Right lobe of liver (tissue), 6 donors: Measurements from ENCODE around the gene PPP1R13L. TPM values are rescaled to one million over a fixed set of nuclear protein-coding genes. Genes with fewer than 3 reads are reported as not detected.

ENCODE experiments used
- ATAC-seq, 4 donors: fragments of 200-7000 bp; cut with Tn5 transposase; one replicate each; pipeline ENCODE4 v1.9.1; 2020; ENCODE audit warnings: mild to moderate bottlenecking in 4 of 4, moderate library complexity in 4 of 4
- DNase-seq, 3 donors: peaks; one replicate each; pipeline ENCODE4 v3.0.0-alpha.2; 2020
- H3K27ac ChIP-seq, 3 donors: fragments of 200-600 bp; one replicate each; pipeline ENCODE4 v1.8.0; 2022
- H3K27me3 ChIP-seq, 2 donors: fragments of 200-600 bp; one replicate each; pipeline ENCODE4 v1.8.0; 2022
- H3K36me3 ChIP-seq, 4 donors: fragments of 200-600 bp; sonication (generic) in 1 of 4; one replicate each; pipeline versions ENCODE4 v1.5.1 to v1.8.0; 2017 to 2022; ENCODE audit warnings: control low read depth in 1 of 4
- H3K4me1 ChIP-seq, 4 donors: fragments of 200-600 bp; sonication (generic) in 1 of 4; one replicate each; pipeline versions ENCODE4 v1.5.1 to v1.8.0; 2017 to 2022; ENCODE audit warnings: control low read depth in 1 of 4
- H3K4me3 ChIP-seq, 3 donors: fragments of 200-600 bp; one replicate each; pipeline ENCODE4 v1.8.0; 2022
- H3K9me3 ChIP-seq, 4 donors: fragments of 200-600 bp; sonication (generic) in 1 of 4; one replicate each; pipeline versions ENCODE4 v1.5.1 to v1.8.0; 2017 to 2022; ENCODE audit warnings: control low read depth in 1 of 4
- CTCF ChIP-seq, 4 donors: fragments of 200-600 bp in 3 of 4; fragments of 450-650 bp in 1 of 4; IDR thresholded peaks; one replicate each; pipeline versions ENCODE4 v1.5.1 to v1.8.0; 2016 to 2022; ENCODE audit warnings: antibody characterized with exemption in 4 of 4, mild to moderate bottlenecking in 2 of 4
- POLR2A ChIP-seq: fragments of 450-650 bp; IDR thresholded peaks from one replicate; pipeline ENCODE4 v1.6.1; 2017; ENCODE audit warnings: antibody characterized with exemption, mild to moderate bottlenecking
- WGBS: methylation state at CpG from one replicate; pipeline ENCODE4 v1.1.6; 2018; ENCODE audit warnings: low coverage, low lambda C conversion rate; ENCODE audit not compliant: insufficient coverage; ENCODE audit errors: missing lambda C conversion rate; 5-methylcytosine and 5-hydroxymethylcytosine counted together
- intact Hi-C, 2 donors: fragments of 100-400 bp; cut with DNase I; formaldehyde crosslinking; loops; one replicate each; pipeline versions ENCODE4 v1.11.2 to v1.14.1; 2022
- total RNA-seq, 6 experiments: library from RNA; depleted of rRNA in 2 of 6; stranded (reverse); fragments of >200 nt in 2 of 6; fragmentation: NEBNext Ultra II Directional in 3 of 6; extraction: Animal tissue kit (Norgen Biotek cat#: 25700) in 3 of 6; gene quantifications; one replicate each; pipeline versions ENCODE4 v1.1.0 to v1.2.4, GENCODE V29; 2016 to 2023
- donor health status: DM: no; HTN: yes; CAD: no.
- donor health status: DM: no; HTN: no; CAD: no.
- donor health status: DM: no; HTN: no; CAD: no.
- donor health status: DM: no; HTN: yes; CAD: no.
- donor health status: DM: no; HTN: yes; CAD: no.

Gene PPP1R13L
- total RNA-seq, 6 experiments from 2014 or later, result 6.9 to 22.9 (median 14.6) TPM

- intact Hi-C loops, result no loop called here
- DNase-seq, result peak; percentile 90 to 93 (median 91)
- Histone ChIP-seq H3K9me3 (no peaks in the 10 kb centered on the region), H3K4me1 (peaks cover 0 to 13% (median 6%) of the 10 kb centered on the region in 4 donors), H3K27ac (peak overlapping the region; percentile 93 to 97 (median 96)), H3K4me3 (peak overlapping the region; percentile 66 to 87 (median 71)), H3K36me3 (no peaks in the 10 kb centered on the region), H3K27me3 (no peaks in the 10 kb centered on the region)
- 0% methylated on average over 19 of the region's 48 CpGs for WGBS
- ATAC-seq, result peak; percentile 71 to 81 (median 78)
- TF ChIP-seq POLR2A (peak; percentile 21), CTCF (IDR thresholded peaks at IDR 0.05) (no peak)
These were observed 761 bp upstream of the PPP1R13L start for GRCh38 chr19:45405435-45406225.

GRCh38 chr19:45403781-45404556 lies 900 bp downstream of the PPP1R13L start:
- no peaks in the 10 kb centered on the region for H3K9me3 ChIP-seq
- DNase-seq (peak in 2 of 3 donors; percentile 67 to 69), ATAC-seq (peak in 1 of 4 donors; percentile 15)
- 43% methylated on average over 5 of the region's 25 CpGs for WGBS
- peaks cover 0 to 13% (median 6%) of the 10 kb centered on the region in 4 donors for H3K4me1 ChIP-seq
- intact Hi-C loops, result no loop called here
- no peaks in the 10 kb centered on the region for H3K36me3 ChIP-seq
- peak overlapping the region; percentile 66 to 87 (median 71) for H3K4me3 ChIP-seq
- TF ChIP-seq CTCF (IDR thresholded peaks at IDR 0.05), result peak; percentile 39 to 46 (median 42)
- no peak for TF ChIP-seq POLR2A
- peak overlapping the region in 1 of 3 donors; percentile 96 for H3K27ac ChIP-seq
- H3K27me3 ChIP-seq, result no peaks in the 10 kb centered on the region

GRCh38 chr19:45403272-45403671 lies 1.6 kb downstream of the PPP1R13L start:
- no peaks in the 10 kb centered on the region for H3K27me3 ChIP-seq
- H3K27ac ChIP-seq, result no peak overlapping the region
- 74% methylated on average over 4 of the region's 4 CpGs for WGBS
- TF ChIP-seq POLR2A (no peak), CTCF (IDR thresholded peaks at IDR 0.05) (no peak)
- intact Hi-C loops, result no loop called here
- peaks cover 0 to 13% (median 6%) of the 10 kb centered on the region in 4 donors for H3K4me1 ChIP-seq
- no peak overlapping the region for H3K4me3 ChIP-seq
- no peaks in the 10 kb centered on the region for H3K36me3 ChIP-seq
- H3K9me3 ChIP-seq, result no peaks in the 10 kb centered on the region
- ATAC-seq, result no peak
- DNase-seq, result no peak

GRCh38 chr19:45402298-45403061 lies 2.4 kb downstream of the PPP1R13L start:
- no peak for TF ChIP-seq POLR2A
- TF ChIP-seq CTCF (IDR thresholded peaks at IDR 0.05), result peak; percentile 24 to 33 (median 26)
- no peaks in the 10 kb centered on the region for H3K9me3 ChIP-seq
- no peaks in the 10 kb centered on the region for H3K27me3 ChIP-seq
- intact Hi-C loops, result no loop called here
- ATAC-seq (no peak), DNase-seq (peak in 2 of 3 donors; percentile 33 to 50)
- H3K27ac ChIP-seq, result no peak overlapping the region
- peaks cover 0 to 12% (median 6%) of the 10 kb centered on the region in 4 donors for H3K4me1 ChIP-seq
- H3K36me3 ChIP-seq, result no peaks in the 10 kb centered on the region
- no peak overlapping the region for H3K4me3 ChIP-seq
- WGBS, result 44% methylated on average over 16 of the region's 40 CpGs
